GM12801 (cell line): ENCODE results near the gene DSCAML1.

ENCODE experiments used
- CTCF ChIP-seq: IDR thresholded peaks from one replicate; pipeline ENCODE4 v1.5.1; 2011; ENCODE audit warnings: control low read depth; ENCODE audit not compliant: insufficient read length; ENCODE audit errors: extremely low read depth

Gene DSCAML1

GRCh38 chr11:117780456-117780855 is 16.6 kb downstream of the DSCAML1 start:
- no peak for TF ChIP-seq CTCF

GRCh38 chr11:117774553-117774952 is 22.5 kb downstream of the DSCAML1 start:
- TF ChIP-seq CTCF = no peak

- TF ChIP-seq CTCF = no peak
Measured at GRCh38 chr11:117772360-117772759, 24.7 kb downstream of the DSCAML1 start.

GRCh38 chr11:117771841-117772240 is 25.2 kb downstream of the DSCAML1 start:
- TF ChIP-seq CTCF = no peak

GRCh38 chr11:117771197-117771596 is 25.8 kb downstream of the DSCAML1 start:
- no peak for TF ChIP-seq CTCF

- TF ChIP-seq CTCF = no peak
Measured at GRCh38 chr11:117770061-117770460, 27.0 kb downstream of the DSCAML1 start.

GRCh38 chr11:117769533-117769932 is 27.5 kb downstream of the DSCAML1 start:
- TF ChIP-seq CTCF = no peak

GRCh38 chr11:117768506-117768905 is 28.5 kb downstream of the DSCAML1 start:
- no peak for TF ChIP-seq CTCF
